CD4-positive, alpha-beta T cell treated with Interleukin-21 for 1 hour (primary cell): ENCODE results near the gene CPNE4.
"Not testable (repeated sequence)": the region's sequence is repeated elsewhere in the genome, so short reads cannot be mapped to it uniquely, and the experiment has no call there.

Source experiments
- DNase-seq: peaks from one replicate; pipeline ENCODE4 v3.0.0-alpha.2; 2020

Gene CPNE4

GRCh38 chr3:131957980-131958379 lies 76.8 kb downstream of the CPNE4 start:
- DNase-seq: no peak

DNA sequence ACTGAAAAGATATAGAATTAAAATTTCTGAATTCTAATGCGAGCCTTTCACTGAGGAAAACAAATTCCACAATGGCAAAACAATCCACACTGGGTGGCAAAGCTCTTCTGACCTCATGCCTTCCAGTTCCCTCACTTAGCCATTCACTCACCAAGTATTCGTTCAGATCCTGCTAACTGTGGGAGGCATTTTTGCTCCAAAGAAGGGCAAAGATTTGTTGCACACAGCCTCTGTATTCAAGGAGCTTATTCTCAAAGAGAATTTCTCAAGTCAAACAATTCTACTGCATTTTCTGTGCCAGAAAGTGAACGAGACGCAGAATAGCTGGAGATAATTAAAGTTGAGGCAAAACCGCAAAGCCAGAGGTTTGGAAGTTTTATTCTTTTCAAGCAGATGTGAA lies 77.3 kb downstream of the CPNE4 start:
- no peak for DNase-seq

DNA sequence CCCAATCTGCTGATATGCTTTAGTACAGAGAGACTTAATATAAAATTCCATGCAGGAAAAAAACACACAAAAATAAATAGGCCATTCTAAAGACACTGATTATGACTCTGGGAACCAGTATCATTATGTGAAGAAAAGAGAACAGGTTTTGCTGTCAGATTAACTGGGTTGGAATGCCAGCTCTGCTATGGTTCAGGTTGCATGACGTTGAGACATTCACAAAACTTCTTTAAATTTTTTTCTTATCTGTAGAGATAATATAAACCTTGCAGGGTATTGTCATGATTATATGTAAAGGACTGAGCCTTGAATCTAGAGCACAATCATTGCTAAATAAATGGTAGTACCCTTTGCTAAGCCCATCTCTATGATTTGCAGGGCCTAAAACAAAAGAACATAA lies 86.0 kb downstream of the CPNE4 start:
- no peak for DNase-seq

- no peak for DNase-seq
Measured at GRCh38 chr3:131944676-131945075, 90.1 kb downstream of the CPNE4 start.

GRCh38 chr3:131933665-131934064 lies 101.1 kb downstream of the CPNE4 start:
- DNase-seq: no peak

DNA sequence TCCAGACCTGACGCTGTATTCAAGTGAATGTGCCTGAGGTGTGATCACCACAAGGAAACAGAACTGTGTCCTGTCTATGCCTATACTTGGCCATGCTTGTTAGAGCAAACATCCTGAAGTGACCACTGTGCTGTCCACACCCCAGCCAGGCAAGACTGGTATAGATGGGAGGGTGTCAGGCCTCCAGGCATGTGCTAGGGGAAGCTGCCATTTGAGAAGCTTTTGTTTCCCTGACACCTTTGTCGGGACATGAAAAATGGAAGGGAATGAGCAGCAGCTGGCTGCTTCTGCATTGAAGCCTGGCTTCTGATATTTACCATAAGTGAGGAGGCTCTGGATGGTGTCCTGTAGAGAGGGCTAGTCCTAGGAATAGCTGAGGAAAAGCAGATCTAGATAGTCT lies 106.2 kb downstream of the CPNE4 start:
- no peak for DNase-seq

GRCh38 chr3:131925571-131925970 lies 109.2 kb downstream of the CPNE4 start:
- no peak for DNase-seq

- DNase-seq: no peak
Measured at GRCh38 chr3:131922356-131922755, 112.5 kb downstream of the CPNE4 start.

GRCh38 chr3:131917006-131917405 lies 117.8 kb downstream of the CPNE4 start:
- DNase-seq: no peak

DNA sequence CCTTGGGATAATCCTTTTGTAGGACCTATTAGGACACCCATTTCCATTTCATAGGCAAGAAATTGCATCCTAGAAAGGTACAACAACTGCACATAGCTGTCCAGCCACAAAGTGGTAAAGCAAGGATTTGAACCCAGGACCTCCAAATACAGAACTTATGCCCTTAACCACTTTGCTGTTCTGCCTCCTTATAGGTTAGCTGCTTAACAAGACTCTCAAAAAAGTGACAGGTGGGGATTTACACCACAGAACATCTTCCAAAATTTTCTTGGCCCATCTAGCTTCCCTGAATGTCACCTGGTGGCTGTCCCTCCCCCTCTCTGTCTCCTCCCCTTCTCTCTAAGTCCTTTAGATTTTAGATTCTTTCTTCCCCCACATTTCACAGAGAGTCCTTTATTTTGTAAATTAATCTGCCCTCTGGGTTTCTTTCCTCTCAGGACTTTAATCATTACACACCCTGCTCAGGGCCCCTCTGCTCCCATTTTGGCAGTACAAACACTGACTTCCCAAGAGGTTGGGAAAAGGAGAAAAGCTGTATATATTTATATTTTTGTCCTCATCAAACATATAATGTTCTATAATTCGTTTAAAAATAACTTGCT lies 120.6 kb downstream of the CPNE4 start:
- DNase-seq: no peak

GRCh38 chr3:131912255-131912654 lies 122.6 kb downstream of the CPNE4 start:
- no peak for DNase-seq

- no peak for DNase-seq
Measured at GRCh38 chr3:131907796-131908195, 127.0 kb downstream of the CPNE4 start.

GRCh38 chr3:131903988-131904415 lies 130.8 kb downstream of the CPNE4 start:
- DNase-seq: no peak

GRCh38 chr3:131901686-131902085 lies 133.1 kb downstream of the CPNE4 start:
- no peak for DNase-seq

GRCh38 chr3:131900891-131901290 lies 133.9 kb downstream of the CPNE4 start:
- no peak for DNase-seq

- DNase-seq: no peak
Measured at GRCh38 chr3:131899021-131899420, 135.8 kb downstream of the CPNE4 start.

DNA sequence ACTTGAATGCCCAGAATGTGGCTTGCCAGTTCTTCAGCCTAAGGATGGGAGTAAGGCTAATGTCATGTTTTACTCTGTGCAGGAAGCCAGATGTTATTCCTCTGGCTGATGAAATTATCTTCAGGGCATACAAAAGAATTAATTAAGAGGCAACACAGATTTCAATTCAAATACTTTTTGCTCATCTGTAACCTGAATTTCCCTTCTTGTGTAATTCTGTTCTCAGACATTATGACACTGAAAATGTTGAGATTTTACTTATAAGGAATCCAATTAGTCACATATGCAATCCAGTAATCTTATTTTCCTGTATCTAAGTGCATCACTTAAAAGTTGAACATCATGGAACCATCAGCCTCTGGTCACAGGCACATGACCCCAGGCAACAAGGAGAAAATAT lies 136.5 kb downstream of the CPNE4 start:
- DNase-seq: no peak

DNA sequence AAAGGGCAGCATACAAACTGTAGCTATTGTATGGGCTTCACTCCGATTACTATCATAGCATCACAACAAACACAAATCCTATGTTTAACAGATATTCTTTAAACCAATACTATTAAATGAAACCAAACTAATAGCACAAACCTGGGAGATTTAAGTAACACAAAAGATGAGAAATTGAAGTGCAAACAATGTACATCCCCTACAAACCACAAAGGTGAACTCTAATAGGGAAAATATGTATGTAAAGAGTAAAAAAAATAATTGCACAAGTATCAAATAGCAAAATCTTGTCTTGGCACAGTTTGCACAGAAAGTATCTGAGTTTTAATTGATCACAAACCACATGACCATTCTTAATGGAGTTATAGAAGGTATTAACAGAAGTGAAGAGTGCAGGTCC lies 138.5 kb downstream of the CPNE4 start:
- no peak for DNase-seq

GRCh38 chr3:131895766-131896165 lies 139.0 kb downstream of the CPNE4 start:
- no peak for DNase-seq

DNA sequence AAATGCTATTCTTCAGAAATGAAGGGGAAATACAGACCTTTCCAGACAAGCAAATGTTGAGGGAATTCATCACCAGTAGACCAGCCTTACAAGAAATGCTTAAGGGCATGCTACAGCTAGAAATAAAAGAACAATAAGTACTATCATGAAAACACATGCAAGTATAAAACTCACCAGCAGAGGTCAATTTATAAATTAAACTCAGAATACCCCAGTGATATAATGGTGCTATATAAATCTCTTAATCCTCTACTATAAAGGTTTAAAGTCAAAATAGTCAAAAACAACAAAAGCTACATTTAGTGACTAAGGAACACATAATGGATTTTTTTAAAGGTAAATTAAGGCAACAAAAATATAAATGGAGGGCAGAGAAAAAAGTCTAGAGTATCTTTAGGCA lies 142.5 kb downstream of the CPNE4 start:
- no peak for DNase-seq

DNA sequence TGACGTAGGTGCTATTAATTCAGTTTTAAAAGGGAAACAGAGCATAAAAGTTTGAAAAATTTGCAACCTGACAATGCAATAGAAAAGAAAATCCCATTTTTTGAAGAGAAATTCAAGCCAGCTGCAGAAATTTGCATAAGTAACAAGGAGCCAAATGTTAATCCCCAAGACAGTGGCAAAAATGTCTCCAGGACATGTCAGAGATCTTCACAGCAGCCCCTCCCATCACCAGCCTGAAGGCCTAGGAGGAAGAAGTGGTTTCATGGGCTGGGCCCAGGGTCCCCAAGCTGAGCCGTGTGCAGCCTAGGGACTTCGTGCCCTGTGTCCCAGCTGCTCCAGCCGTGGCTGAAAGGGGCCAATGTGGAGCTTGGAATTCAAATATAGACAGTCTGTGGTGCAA lies 148.9 kb downstream of the CPNE4 start:
- DNase-seq: not testable (repeated sequence)

DNA sequence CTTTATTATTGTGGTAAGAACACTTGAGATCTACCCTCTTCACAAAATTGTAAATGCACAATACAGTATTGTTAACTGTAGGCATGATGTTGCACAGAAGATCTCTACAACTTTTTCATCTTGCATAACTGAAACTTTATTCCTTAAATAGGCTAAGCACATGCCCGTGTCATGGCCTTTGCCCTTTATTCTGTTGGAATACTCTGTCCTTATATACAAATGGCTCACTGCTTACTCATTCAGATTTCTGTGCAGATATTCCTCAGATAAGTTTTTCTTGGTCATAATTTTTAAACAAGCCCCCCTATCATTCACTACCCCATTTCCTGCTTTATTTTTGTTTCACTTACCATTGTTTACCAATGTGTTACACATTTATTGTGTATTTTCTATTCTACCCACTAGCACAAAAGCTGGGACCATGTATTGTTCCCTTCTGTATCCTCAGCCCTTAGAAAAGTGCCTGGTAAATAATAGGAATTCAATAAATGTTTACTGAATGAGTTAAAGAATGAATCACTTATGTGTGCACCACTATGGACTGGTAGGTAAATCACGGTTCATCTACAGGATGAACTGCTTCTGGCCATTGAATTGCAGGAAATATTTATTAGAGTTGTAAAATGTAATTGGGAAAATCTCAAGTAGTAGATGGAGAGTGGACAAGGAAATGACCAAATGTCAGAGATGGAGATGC lies 151.0 kb downstream of the CPNE4 start:
- no peak for DNase-seq

DNA sequence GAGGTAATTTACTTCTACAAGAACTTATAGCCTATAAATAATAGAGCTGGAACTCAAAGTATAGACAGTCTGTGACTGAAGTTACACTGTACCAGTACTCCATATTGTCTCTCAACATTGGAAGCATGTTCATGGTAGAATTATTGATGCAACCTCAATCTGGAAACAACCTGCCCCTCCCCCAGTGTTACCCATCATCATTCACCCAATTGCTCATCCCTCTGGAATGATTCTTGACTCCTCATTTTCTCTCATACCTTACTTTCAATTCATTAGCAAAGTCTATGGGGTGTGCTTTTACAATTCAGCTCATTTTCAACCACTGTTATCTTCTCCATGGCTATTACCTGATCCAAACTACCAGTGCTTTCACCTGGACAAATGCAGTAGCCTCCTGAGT lies 151.7 kb downstream of the CPNE4 start:
- DNase-seq: no peak

GRCh38 chr3:131881777-131882176 lies 153.0 kb downstream of the CPNE4 start:
- no peak for DNase-seq

- no peak for DNase-seq
Measured at GRCh38 chr3:131880948-131881347, 153.9 kb downstream of the CPNE4 start.
